Activated T-cell treated with anti-CD3 and anti-CD28 coated beads for 24 hours (primary cell): ENCODE data around the gene ERMN.

Experiments used
- DNase-seq: peaks from one replicate; pipeline ENCODE4 v3.0.0-alpha.2; 2020; ENCODE audit warnings: low read depth

Gene ERMN

DNA sequence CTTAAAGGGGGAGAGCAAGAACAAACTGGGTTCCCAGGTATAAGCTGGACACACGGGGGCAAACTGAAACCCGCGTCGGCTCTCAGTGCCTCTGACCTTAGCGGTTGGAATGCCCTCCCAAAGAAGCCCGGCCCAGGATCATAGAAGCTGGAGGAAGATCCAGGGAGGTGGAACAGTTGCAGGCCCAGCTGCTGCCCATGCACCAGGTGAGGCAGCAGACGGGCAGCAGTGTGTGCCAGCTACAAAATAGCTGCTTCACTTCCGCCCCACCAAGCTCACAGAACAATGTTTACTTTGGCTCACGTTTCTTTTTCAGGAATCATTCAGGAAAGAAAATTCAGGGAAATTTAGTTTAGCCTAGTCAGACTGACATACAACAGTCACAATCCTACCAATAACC lies 3.9 kb upstream of the ERMN start:
- no peak for DNase-seq

DNA sequence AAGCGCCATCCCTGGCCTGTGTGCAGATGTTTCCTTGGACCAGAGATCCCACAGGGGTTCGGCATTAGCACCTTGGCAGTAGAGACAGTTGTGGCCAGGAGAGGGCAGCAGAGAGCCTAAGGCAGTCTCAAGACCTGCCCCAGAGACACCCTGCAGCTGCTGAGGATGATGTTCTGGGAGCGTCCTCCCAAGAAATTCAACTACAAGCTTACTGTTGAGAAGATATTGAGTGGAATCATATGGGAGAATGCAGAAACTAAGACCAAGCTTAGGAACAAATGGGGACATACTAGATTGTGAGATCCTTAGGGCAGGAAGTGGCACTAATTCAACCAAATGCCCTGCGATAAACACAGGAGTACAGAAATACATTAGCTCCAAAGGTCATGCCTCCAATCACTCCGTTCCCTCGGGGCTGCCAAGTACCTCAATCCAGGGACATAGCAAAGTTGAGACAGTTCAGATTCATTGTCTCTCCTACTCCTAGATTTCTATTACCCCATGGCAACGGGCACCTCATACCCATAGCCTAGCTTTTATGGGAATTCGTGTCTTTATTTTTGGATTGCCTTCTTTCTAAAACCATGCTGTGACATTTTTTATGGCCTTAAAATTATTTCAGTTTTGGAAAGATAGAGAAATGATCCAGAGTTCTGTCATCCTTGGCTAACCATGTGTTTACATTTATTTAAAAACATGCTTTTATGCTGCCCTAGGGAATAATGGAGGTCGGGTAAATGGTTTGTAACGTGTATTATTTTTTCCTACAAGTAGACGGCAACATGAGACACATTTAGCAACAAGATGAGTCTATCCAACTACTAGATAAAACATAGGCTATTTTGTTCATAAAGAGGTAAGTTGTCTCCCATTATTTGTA lies 2.2 kb upstream of the ERMN start:
- peak; percentile 83 for DNase-seq

GRCh38 chr2:157327200-157327599 lies 1.6 kb upstream of the ERMN start:
- DNase-seq = no peak

GRCh38 chr2:157326698-157327097 lies 1.1 kb upstream of the ERMN start:
- DNase-seq = no peak

DNA sequence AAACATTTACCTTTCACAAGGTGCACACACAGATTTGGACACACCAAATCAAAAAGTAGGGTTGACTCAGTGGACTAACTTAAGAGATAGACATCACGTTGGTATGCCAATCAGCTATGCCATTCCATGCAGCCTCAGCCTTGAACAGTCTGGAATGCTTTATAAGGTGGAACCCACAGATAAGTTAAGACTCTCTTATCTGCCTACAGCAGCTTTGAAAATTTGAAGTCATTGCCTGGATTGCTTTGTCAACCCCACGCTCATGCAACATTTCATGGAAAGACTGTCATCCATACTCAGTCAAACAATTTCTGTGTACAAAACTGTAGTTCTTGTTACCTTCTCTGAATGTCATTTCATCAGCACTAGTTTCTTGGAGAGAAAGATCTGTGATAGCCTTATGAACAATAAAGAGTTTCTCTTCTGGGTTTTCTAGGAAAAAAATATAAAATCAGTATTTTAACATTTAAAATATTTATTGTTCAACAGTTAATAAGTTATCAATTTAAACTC lies 1.2 kb downstream of the ERMN start:
- DNase-seq = no peak

DNA sequence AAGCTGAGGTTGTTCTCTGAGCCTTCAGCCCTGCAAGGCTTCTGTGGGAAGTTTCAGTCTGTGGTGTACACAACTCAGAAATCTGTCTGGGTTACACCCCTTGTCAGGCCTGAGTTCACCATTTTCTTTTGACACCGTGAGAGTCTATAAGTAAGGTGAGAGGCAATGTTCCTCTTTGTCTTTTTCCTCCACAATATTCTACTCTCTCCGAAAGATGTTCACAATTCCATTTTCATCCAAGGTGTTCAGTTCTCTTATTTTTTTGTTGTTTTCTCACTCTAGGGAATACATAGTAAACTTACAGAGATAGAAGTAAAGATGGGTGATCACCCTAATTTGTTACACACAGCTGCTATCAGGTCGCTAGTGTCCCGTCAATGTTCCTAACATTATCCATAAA lies 3.2 kb downstream of the ERMN start:
- DNase-seq = no peak

GRCh38 chr2:157321466-157321865 lies 4.2 kb downstream of the ERMN start:
- no peak for DNase-seq

DNA sequence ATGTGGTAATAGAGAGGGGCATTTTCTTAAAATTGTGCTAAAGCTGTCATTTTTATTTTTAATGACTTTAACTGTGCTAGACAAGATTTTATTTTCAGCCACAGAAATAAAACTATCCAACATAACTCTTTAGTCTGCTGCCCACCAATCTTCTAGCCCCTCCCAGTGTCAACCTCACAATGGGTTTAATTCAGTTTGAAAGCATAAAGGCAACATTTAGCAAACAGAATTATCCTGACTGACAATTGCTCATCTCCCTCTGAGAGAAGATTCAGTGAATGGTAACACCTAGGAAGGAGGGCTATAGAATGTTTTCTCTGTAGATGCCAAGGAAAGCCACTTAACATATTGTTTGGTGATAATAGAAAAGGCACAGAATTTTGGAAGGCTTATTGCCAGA lies 5.2 kb downstream of the ERMN start:
- DNase-seq = no peak

DNA sequence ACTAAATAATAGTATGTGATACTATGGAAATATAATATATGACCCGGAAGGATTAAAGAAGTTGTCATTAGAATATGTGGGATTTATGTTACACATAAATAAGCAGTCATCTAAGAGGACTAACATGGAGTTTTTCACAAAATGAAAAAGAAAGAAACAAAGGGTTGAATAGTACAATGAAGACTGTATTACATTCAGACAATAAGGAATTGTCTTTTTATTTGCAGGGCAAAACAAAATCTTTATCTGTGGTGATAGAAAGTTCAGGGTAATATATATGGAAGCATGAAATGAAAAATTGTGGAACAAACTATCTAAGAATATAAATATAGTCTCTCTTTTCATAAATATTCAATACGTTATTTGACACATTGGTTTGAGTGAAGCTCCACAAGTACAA lies 5.8 kb downstream of the ERMN start:
- no peak for DNase-seq

DNA sequence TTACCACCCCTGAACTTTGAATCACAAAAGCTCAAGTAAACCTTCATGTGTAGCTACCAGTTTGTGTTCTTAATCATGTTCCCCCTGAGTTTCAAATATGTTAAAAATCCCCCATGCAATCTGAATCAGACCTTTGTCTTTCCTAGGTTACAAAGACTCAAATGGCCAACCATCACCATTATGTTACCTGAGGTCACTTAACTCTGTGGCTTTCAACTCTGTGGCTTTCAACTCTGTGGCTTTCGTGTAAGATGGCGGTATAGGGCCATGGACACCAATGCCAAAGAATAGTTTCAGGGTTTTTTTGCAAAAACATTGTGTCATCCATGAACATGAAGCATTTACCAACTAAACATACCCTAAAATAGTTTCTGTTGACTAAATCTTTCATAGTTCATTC lies 6.7 kb downstream of the ERMN start:
- DNase-seq = no peak

- no peak for DNase-seq
Observed at GRCh38 chr2:157315901-157316300, 9.7 kb downstream of the ERMN start.

GRCh38 chr2:157312866-157313486 lies 12.6 kb downstream of the ERMN start:
- DNase-seq = no peak

DNA sequence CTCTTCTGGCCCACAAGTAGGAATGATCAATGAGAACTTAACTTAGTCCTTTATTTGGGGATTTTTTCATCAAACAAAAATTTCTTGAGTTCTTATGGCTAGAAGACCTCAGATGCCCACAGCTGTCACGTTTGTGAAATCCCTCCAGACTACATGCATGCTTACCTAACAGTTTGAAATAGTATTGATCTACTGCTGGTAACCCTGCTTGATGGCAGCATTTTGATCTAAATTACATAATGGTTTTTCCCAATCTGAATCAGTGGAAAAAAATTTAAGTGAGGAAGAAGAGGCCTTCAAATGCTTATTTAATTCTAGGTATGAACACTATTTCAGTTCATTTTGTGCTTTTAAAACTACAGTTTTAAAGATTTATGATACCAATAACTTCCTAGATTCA lies 13.9 kb downstream of the ERMN start:
- no peak for DNase-seq

DNA sequence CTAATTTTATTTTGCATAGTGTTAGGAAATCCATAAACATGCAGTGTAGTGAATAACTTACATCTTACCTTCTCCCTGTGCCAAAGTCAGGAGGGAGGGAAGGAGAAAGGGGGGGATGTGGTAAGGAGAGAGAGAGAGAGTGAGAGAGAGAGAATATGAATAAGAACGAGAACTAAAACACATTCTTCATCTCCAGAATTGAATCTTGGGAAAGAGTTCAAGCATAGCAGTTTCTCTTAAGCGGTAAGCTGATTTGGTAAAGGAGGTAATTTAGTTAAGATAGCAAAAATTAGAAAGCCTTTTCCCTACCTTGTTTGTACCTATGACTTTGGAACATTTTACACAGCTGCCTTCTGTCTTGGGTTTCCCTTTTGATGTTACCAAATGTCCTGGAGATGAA lies 15.7 kb downstream of the ERMN start:
- no peak for DNase-seq

- DNase-seq = no peak
Observed at GRCh38 chr2:157307021-157307420, 18.6 kb downstream of the ERMN start.

DNA sequence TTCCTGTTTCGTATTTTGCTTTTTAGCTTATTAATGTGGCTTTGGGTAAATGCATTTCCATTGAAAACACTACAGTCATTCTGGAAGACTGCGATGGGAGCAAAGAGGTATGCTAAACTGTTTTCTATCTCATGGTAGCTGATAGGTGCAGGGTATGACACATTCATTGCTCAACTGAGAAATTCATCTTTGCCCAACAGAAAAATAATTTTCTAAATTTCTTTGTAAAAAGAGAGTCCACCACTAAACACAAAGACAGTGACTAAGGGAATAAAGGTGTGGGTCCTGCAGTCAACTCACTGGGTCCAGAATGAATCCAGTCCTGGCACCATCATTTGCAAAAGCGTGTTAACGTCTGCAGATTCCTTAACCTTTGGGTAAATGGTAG lies 19.9 kb downstream of the ERMN start:
- no peak for DNase-seq

DNA sequence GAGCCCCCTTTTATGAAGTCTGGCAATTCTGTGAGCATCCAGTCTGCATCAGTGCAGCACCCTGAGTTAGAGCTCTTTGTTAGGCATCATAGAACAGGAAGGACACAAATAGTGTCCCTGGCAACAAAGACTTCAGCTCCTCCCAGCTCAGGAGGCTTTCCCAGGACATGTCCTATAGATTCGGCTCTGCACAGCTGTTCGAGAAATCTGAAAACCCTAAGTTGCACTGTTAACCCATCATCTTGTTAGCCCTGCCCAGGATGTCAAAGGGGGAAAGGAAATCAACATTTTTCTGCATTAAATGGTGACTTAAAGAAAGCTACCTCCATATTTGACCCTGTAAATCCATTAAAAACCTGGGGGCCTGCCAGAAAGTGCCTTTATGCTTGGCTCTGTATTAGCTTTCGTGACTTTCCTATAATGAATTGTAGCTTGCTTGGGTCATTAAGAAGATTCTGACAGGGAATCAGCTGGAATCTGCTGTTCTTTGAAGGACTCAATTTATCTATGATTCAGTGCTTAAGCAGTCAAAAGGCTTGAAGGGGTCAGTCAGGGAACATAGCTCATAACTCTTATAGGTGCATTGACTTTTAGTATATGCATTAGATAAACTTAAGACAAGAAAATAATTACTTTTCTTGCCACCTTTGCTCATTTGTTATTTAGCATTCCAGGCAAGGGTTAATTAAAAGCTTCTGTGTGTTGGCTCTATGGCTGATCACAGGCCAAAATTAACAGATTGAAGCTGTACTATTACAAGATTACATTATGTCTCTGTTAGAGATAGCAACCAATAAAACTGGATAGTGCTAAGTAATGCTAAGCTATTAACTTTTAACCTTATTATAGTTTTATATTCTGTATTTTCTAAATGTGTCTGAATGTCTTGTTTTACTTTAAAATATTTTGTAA lies 20.6 kb downstream of the ERMN start:
- DNase-seq = no peak

- no peak for DNase-seq
Observed at GRCh38 chr2:157303612-157304011, 22.0 kb downstream of the ERMN start.

- DNase-seq = peak; percentile 18
Observed at GRCh38 chr2:157302492-157303099, 23.0 kb downstream of the ERMN start.

DNA sequence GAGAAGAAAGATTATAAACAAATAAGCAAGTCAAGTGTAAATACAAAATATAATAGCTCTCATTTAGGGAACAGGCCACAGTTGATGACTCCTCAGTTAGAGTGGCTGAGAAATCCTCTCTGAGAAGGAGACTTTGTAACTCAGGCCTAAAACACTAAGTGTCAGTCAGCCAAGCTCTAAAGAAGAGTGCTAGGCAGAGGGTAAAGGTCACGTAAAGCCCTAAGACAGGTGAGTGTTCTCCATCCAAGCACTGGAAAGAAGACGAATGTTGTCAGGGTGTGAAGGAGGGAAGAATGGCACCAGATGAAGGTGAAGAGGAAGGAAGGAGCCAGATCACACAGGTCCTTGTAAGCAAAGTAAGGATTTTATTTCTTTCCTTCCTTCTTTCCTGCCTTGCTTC lies 24.3 kb downstream of the ERMN start:
- DNase-seq = no peak

DNA sequence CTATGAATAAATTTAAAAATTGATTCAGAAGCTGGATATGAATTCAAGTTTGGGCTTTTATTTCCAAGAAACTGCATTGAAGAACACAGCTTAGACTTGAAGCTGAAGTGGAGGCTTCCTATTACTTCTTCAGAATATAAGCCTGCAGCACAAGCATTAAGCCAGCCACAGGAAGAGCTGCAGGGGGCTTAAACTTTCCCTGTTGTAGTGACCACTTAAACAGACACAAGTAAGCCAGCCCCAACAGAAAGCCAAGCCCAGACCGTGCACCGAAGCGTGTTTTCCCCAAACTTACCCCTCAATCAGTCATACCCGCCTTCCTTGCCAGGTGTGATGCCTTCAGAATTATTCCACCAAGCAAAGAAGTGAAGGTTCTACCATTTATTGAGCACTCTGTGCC lies 28.7 kb downstream of the ERMN start:
- no peak for DNase-seq

- DNase-seq = no peak
Observed at GRCh38 chr2:157296490-157296889, 29.1 kb downstream of the ERMN start.
